ENCODE measurements around the gene CTNND1. TPM values are rescaled to one million over a fixed set of nuclear protein-coding genes. Genes with fewer than 3 reads are reported as not detected.
"Not testable (repeated sequence)": the region's sequence is repeated elsewhere in the genome, so short reads cannot be mapped to it uniquely, and the experiment has no call there.

Gene CTNND1, protein sequence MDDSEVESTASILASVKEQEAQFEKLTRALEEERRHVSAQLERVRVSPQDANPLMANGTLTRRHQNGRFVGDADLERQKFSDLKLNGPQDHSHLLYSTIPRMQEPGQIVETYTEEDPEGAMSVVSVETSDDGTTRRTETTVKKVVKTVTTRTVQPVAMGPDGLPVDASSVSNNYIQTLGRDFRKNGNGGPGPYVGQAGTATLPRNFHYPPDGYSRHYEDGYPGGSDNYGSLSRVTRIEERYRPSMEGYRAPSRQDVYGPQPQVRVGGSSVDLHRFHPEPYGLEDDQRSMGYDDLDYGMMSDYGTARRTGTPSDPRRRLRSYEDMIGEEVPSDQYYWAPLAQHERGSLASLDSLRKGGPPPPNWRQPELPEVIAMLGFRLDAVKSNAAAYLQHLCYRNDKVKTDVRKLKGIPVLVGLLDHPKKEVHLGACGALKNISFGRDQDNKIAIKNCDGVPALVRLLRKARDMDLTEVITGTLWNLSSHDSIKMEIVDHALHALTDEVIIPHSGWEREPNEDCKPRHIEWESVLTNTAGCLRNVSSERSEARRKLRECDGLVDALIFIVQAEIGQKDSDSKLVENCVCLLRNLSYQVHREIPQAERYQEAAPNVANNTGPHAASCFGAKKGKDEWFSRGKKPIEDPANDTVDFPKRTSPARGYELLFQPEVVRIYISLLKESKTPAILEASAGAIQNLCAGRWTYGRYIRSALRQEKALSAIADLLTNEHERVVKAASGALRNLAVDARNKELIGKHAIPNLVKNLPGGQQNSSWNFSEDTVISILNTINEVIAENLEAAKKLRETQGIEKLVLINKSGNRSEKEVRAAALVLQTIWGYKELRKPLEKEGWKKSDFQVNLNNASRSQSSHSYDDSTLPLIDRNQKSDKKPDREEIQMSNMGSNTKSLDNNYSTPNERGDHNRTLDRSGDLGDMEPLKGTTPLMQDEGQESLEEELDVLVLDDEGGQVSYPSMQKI
- total RNA-seq (10 to 100 TPM in 4 of 5 donors, 1 to 10 TPM in 1; 8.3 to 17.5 (median 12.5) TPM), total RNA-seq (0.69 to 5.3 (median 2.8) reads per million in 29 experiments)
- 8.7 TPM for total RNA-seq (2013)

DNA sequence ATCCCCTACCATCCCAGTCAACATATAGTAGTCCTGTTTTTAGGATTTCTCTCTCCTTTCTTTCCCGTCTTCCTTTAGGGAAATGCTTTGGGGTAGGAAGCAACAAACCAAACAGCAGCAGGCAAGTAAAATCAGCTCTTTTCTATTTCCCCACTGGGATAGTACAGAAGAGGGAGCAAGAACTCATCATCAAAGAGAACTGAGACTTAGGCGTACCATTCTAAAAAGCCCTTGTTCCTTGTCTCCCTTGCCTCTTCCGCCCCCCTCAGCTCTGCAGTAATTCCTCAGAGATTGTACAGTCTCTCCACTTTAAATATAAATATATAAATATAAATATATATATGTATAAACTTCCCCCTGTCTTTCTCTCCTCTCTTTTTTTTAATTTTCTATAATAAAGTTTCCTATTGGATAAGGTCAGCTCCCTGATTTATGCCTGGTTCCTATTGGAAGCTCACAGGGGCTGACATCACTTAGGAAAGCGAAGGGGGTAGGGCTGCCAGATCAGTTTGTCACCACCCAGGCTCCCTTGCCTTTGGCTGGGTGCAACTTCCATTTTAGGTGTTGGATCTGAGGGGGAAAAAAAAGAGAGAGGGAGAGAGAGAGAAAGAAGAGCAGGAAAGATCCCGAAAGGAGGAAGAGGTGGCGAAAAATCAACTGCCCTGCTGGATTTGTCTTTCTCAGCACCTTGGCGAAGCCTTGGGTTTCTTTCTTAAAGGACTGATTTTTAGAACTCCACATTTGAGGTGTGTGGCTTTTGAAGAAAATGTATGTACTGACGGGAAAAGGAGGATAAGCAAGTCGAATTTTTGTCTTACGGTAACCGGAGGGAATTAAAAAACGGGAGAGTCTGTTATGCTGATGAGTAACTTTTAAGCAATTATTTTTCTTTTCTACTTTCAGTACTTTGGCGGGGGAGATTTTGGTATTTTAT lies at the start of gene CTNND1:
TSS of gene CTNND1 (plus strand) at position 502 of the 934 bp plus-strand sequence. CDS start 29,677 bp downstream, outside the sequence.
- H3K4me3 Mint-ChIP-seq, result peak within 1 kb of the TSS in 2 of 3 donors; percentile 37 to 56
- H3K27ac ChIP-seq (ENCODE audit: low read length), result no peak within 1 kb of the TSS
- no peak for DNase-seq

DNA sequence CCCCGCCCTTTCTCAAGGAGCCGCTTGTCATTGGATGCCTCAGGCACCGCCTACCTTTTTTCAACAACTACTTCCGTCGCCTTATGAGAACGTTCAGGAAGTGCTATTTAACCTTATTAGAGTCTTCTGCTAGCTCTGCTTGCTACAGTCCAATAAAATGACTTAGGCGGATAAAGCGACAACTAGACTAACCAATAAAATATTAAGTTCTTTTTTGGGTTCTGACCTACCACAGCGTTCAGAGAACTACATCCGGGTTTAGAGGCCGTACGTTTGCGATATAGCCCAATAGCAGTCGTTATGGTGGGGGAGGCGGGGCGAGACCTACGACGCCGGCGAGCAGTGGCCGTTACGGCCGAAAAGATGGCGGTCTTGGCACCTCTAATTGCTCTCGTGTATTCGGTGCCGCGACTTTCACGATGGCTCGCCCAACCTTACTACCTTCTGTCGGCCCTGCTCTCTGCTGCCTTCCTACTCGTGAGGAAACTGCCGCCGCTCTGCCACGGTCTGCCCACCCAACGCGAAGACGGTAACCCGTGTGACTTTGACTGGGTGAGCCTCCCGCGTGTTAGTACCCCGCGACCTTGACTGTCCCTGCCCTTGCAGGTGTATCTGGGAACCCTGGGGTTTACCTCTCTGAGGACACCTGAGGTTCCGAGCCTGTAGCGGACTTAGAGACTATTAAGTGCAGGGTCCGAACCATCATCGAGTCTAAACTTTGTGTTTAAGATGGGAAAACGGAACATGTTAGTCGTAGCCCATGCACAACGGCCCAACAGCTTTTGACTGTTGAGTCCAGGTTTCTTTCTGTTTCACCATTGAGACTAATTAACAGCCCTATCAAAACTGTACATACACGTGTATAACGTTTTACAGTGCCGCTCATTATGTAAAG lies 49.1 kb upstream of the CTNND1 start, which contains the start of gene TMX2:
TSS of gene TMX2 (plus strand) at position 338 of the 895 bp plus-strand sequence. CDS start at position 364, 26 bp downstream.
- Histone ChIP-seq H3K27ac (ENCODE audit: low read length) (peak within 1 kb of the TSS; percentile 77), H3K9me3 (no peaks in the 10 kb centered on the region), H3K4me3 (ENCODE audit: control insufficient read depth in 1 of 2, extremely low read depth in 1 of 2, low read length in 1 of 2) (peak within 1 kb of the TSS; percentile 90 to 94), H3K27me3 (replicated peaks in 1 of 2; ENCODE audit: control insufficient read depth in 2 of 2, extremely low read depth in 1 of 2, insufficient read depth in 2 of 2, low read length in 1 of 2) (no peaks in the 10 kb centered on the region), H3K36me3 (ENCODE audit: control insufficient read depth in 2 of 2, extremely low read depth in 1 of 2, insufficient read depth in 1 of 2, low read length in 1 of 2) (no peaks in the 10 kb centered on the region), H3K4me1 (ENCODE audit: control insufficient read depth in 1 of 2, extremely low read depth in 1 of 2, insufficient read depth in 2 of 2, low read length in 2 of 2) (peaks cover 19 to 32% of the 10 kb centered on the region in 2 experiments)
- peak; percentile 91 to 92 (median 91) for ATAC-seq (replicated peaks in 1 of 4)
- Mint-ChIP-seq H3K36me3 (peaks cover 11% of the 10 kb centered on the region), H3K27ac (peak within 1 kb of the TSS; percentile 89 to 90), H3K4me1 (peaks cover 47 to 50% (median 49%) of the 10 kb centered on the region in 3 donors), H3K27me3 (no peaks in the 10 kb centered on the region), H3K4me3 (peak within 1 kb of the TSS; percentile 89 to 97 (median 95)), H3K9me3 (no peaks in the 10 kb centered on the region)
- ChIA-PET POLR2A (interaction anchor here (0.6 to 1.0 kb wide), 8 partner anchors 11 to 808 kb away, joined by 3 to 9 read pairs (median 4); partner anchors contain the start of gene SELENOH (in 1 of the 2)), CTCF (interaction anchor here in 1 of 2 donors (0.6 to 2.9 kb wide), 10 partner anchors 32 to 1919 kb away, joined by 4 to 29 read pairs (median 4); partner anchors contain the start of gene OSBP)
- peak; percentile 70 to 96 (median 88) for DNase-seq
- WGBS (ENCODE audit: insufficient coverage), result under 1% methylated on average over 39 of the region's 53 CpGs

More for the DNA sequence above, at the start of gene CTNND1:
- H3K4me1 Mint-ChIP-seq, result peaks cover 13 to 35% (median 14%) of the 10 kb centered on the region in 3 donors
- Histone ChIP-seq H3K9me3 (no peaks in the 10 kb centered on the region), H3K4me1 (ENCODE audit: control insufficient read depth in 1 of 2, extremely low read depth in 1 of 2, insufficient read depth in 2 of 2, low read length in 2 of 2) (peaks cover 3 to 14% of the 10 kb centered on the region in 2 experiments), H3K4me3 (ENCODE audit: control insufficient read depth in 1 of 2, extremely low read depth in 1 of 2, low read length in 1 of 2) (peak within 1 kb of the TSS in 1 of 2 donors; percentile 10), H3K27me3 (replicated peaks in 1 of 2; ENCODE audit: control insufficient read depth in 2 of 2, extremely low read depth in 1 of 2, insufficient read depth in 2 of 2, low read length in 1 of 2) (no peaks in the 10 kb centered on the region), H3K36me3 (ENCODE audit: control insufficient read depth in 2 of 2, extremely low read depth in 1 of 2, insufficient read depth in 1 of 2, low read length in 1 of 2) (no peaks in the 10 kb centered on the region)
- H3K27me3 Mint-ChIP-seq, result no peaks in the 10 kb centered on the region
- CTCF ChIA-PET, result interaction anchor here (0.7 to 4.5 kb wide), 5 partner anchors 34 to 1158 kb away, joined by 3 to 24 read pairs (median 5); no protein-coding TSS in a partner anchor
- POLR2A ChIA-PET, result interaction anchor here (0.5 to 0.6 kb wide), 2 partner anchors 28 to 812 kb away, joined by 3 to 10 read pairs; no protein-coding TSS in a partner anchor
- H3K9me3 Mint-ChIP-seq, result no peaks in the 10 kb centered on the region
- 91% methylated on average over 4 of the region's 13 CpGs for WGBS (ENCODE audit: insufficient coverage)
- no peak within 1 kb of the TSS for H3K27ac Mint-ChIP-seq
- no peak for ATAC-seq (replicated peaks in 1 of 4)
- H3K36me3 Mint-ChIP-seq, result peaks cover 4% of the 10 kb centered on the region

DNA sequence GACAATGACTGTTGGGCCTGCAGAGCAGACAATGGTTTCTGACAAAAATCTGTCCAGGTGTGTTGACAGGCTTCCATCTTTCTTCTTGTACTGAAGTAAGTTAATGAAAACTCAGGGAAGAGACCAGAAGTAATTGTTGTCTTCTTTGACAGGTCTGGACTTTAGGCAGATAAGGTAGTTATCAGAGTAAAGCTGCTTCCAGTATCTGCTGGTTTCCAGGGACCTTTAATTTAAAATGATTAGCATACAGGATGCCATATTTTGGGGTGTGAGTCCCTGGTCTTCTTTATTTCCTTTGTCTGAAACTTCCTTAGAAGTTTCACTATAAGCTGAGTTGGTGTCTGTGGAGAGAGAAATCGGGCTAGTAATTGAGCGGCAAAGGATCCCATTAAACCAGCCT lies 47.8 kb upstream of the CTNND1 start:
- CTCF ChIA-PET, result interaction anchor here (0.9 to 2.2 kb wide), 5 partner anchors 11 to 256 kb away, joined by 3 to 11 read pairs (median 3); partner anchors contain the start of gene UBE2L6 (in 1 of the 2)
- ATAC-seq (replicated peaks in 1 of 4) (no peak), DNase-seq (no peak)
- peaks cover 41 to 46% (median 45%) of the 10 kb centered on the region in 3 donors for H3K4me1 Mint-ChIP-seq
- H3K9me3 ChIP-seq, result no peaks in the 10 kb centered on the region
- WGBS (ENCODE audit: insufficient coverage), result no CpG with 5 or more reads among the region's 2 CpGs
- peaks cover 8% of the 10 kb centered on the region for H3K36me3 Mint-ChIP-seq
- no peaks in the 10 kb centered on the region for H3K36me3 ChIP-seq (ENCODE audit: control insufficient read depth in 2 of 2, extremely low read depth in 1 of 2, insufficient read depth in 1 of 2, low read length in 1 of 2)
- no peak overlapping the region for H3K4me3 ChIP-seq (ENCODE audit: control insufficient read depth in 1 of 2, extremely low read depth in 1 of 2, low read length in 1 of 2)
- peak overlapping the region; percentile 89 to 97 (median 95) for H3K4me3 Mint-ChIP-seq
- H3K4me1 ChIP-seq (ENCODE audit: control insufficient read depth in 1 of 2, extremely low read depth in 1 of 2, insufficient read depth in 2 of 2, low read length in 2 of 2), result peaks cover 19 to 32% of the 10 kb centered on the region in 2 experiments
- H3K27me3 ChIP-seq (replicated peaks in 1 of 2; ENCODE audit: control insufficient read depth in 2 of 2, extremely low read depth in 1 of 2, insufficient read depth in 2 of 2, low read length in 1 of 2), result no peaks in the 10 kb centered on the region
- H3K27ac Mint-ChIP-seq, result peak overlapping the region; percentile 4 to 89
- H3K27ac ChIP-seq (ENCODE audit: low read length), result no peak overlapping the region
- no peaks in the 10 kb centered on the region for H3K27me3 Mint-ChIP-seq
- H3K9me3 Mint-ChIP-seq, result no peaks in the 10 kb centered on the region
- POLR2A ChIA-PET, result interaction anchor here (0.6 to 0.9 kb wide), 3 partner anchors 8 to 256 kb away, joined by 3 to 7 read pairs (median 3); no protein-coding TSS in a partner anchor

DNA sequence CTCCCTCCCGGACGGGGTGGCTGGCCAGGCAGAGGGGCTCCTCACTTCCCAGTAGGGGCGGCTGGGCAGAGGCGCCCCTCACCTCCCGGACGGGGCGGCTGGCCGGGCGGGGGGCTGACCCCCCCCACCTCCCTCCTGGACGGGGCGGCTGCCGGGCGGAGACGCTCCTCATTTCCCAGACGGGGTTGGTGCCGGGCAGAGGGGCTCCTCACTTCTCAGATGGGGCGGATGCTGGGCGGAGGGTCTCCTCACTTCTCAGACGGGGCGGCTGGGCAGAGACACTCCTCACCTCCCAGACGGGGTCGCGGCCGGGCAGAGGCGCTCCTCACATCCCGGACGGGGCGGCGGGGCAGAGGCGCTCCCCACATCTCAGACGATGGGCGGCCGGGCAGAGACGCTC lies 44.9 kb upstream of the CTNND1 start:
- POLR2A ChIA-PET; DNase-seq; H3K27ac ChIP-seq (ENCODE audit: low read length); H3K27ac Mint-ChIP-seq; H3K36me3 ChIP-seq (ENCODE audit: control insufficient read depth in 2 of 2, extremely low read depth in 1 of 2, insufficient read depth in 1 of 2, low read length in 1 of 2); ATAC-seq (replicated peaks in 1 of 4); H3K4me3 ChIP-seq (ENCODE audit: control insufficient read depth in 1 of 2, extremely low read depth in 1 of 2, low read length in 1 of 2); H3K9me3 ChIP-seq; H3K4me3 Mint-ChIP-seq; H3K27me3 ChIP-seq (replicated peaks in 1 of 2; ENCODE audit: control insufficient read depth in 2 of 2, extremely low read depth in 1 of 2, insufficient read depth in 2 of 2, low read length in 1 of 2); H3K27me3 Mint-ChIP-seq; CTCF ChIA-PET; H3K9me3 Mint-ChIP-seq; H3K36me3 Mint-ChIP-seq: not testable (repeated sequence)
- no CpG with 5 or more reads among the region's 34 CpGs for WGBS (ENCODE audit: insufficient coverage)
- peaks cover 23 to 30% (median 28%) of the 10 kb centered on the region in 3 donors for H3K4me1 Mint-ChIP-seq
- H3K4me1 ChIP-seq (ENCODE audit: control insufficient read depth in 1 of 2, extremely low read depth in 1 of 2, insufficient read depth in 2 of 2, low read length in 2 of 2), result peaks cover 15 to 20% of the 10 kb centered on the region in 2 experiments

DNA sequence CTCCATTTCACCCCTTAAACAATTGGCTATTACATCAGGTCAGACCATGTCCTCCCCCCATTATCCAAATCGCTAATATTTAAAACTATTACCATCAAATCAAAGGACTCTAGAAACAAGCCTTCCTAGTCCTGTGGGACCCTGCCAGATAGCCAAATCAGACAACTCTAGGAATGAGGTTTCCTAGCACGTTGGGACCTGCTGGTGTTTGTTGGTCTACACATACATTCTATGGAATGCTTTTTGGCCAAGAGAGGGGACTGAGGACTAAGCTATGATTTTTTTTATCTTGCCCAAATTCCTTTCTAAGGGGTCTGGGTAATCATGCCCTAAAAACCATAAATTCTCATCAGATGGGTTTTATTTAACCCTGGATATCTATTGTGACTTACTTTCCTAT lies 34.4 kb upstream of the CTNND1 start:
- Mint-ChIP-seq H3K27me3 (no peaks in the 10 kb centered on the region), H3K27ac (peak overlapping the region in 1 of 2 donors; percentile 58), H3K4me1 (peaks cover 10 to 19% (median 12%) of the 10 kb centered on the region in 3 donors), H3K9me3 (no peaks in the 10 kb centered on the region), H3K36me3 (no peaks in the 10 kb centered on the region), H3K4me3 (no peak overlapping the region)
- Histone ChIP-seq H3K9me3 (no peaks in the 10 kb centered on the region), H3K4me3 (ENCODE audit: control insufficient read depth in 1 of 2, extremely low read depth in 1 of 2, low read length in 1 of 2) (no peak overlapping the region), H3K4me1 (ENCODE audit: control insufficient read depth in 1 of 2, extremely low read depth in 1 of 2, insufficient read depth in 2 of 2, low read length in 2 of 2) (no peaks in the 10 kb centered on the region), H3K27ac (ENCODE audit: low read length) (no peak overlapping the region), H3K36me3 (ENCODE audit: control insufficient read depth in 2 of 2, extremely low read depth in 1 of 2, insufficient read depth in 1 of 2, low read length in 1 of 2) (no peaks in the 10 kb centered on the region), H3K27me3 (replicated peaks in 1 of 2; ENCODE audit: control insufficient read depth in 2 of 2, extremely low read depth in 1 of 2, insufficient read depth in 2 of 2, low read length in 1 of 2) (no peaks in the 10 kb centered on the region)
- no CpG with 5 or more reads among the region's 2 CpGs for WGBS (ENCODE audit: insufficient coverage)
- ATAC-seq (replicated peaks in 1 of 4), result no peak
- ChIA-PET CTCF (no interaction called here), POLR2A (interaction anchor here in 1 of 2 donors (0.6 kb wide), 1 partner anchor 72 kb away, joined by 8 read pairs; no protein-coding TSS in a partner anchor)
- no peak for DNase-seq

Data from T-cell (primary cell).